Measurements from ENCODE around the gene TMEM138.
"Not testable (repeated sequence)": the region's sequence is repeated elsewhere in the genome, so short reads cannot be mapped to it uniquely, and the experiment has no call there.

The TMEM138 gene

DNA sequence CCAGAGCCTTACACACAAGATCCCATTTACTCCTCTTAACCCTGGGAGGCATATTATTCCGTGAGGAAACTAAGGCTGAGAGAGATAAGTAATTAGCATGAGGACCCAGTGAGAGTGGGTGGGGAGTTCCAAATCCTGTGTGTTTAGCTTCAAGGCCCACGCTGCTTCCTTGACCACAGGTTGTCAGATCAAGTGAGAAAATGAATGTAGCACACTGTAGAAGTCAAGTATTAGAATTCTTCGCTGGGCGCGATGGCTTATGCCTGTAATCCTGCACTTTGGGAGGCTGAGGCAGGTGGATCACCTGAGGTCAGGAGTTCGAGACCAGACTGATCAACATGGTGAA, 4.3 kb upstream of the TMEM138 start:
- no peak for DNase-seq
- in situ Hi-C loops (cut with MboI; ENCODE audit: low pct_unique_long_range_greater_than_20kb, low sequenced_read_pairs): no loop called here

DNA sequence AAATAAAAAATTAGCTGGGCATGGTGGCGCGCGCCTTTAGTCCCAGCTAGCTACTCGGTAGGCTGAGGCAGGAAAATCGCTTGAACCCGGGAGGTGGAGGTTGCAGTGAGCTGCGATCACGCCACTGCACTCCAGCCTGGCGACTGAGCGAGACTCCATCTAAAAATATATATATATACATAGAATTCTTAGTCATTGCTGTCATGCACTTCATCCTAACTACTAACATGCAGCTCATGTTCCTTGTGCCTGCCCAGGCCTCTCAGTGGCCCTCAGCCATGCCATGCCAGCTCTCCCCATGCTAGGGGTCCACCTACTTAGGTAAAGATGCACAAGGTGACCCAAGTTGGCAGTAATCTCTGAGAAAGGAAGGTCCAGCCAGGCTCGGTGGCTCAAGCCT, 3.6 kb upstream of the TMEM138 start:
- in situ Hi-C loops (cut with MboI; ENCODE audit: low pct_unique_long_range_greater_than_20kb, low sequenced_read_pairs): no loop called here
- DNase-seq: no peak

DNA sequence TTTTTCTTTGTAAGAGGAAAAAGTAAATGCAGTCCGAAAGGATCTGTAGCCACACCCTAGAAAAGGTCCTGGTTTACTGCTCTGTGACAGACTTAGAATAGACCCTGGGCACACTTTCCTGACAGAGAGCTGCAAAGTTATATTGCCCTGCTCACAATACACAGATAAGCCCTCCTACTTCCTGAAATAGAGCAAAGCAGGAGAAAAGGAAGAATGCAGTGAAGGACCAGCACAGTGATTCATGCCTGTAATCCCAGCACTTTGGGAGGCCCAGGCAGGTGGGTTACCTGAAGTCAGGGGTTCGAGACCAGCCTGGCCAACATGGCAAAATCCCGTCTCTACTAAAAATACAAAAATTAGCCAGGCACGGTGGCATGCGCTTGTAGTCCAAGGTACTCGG, 2.7 kb upstream of the TMEM138 start:
- peak; percentile 52 for DNase-seq
- in situ Hi-C loops (cut with MboI; ENCODE audit: low pct_unique_long_range_greater_than_20kb, low sequenced_read_pairs): no loop called here

DNA sequence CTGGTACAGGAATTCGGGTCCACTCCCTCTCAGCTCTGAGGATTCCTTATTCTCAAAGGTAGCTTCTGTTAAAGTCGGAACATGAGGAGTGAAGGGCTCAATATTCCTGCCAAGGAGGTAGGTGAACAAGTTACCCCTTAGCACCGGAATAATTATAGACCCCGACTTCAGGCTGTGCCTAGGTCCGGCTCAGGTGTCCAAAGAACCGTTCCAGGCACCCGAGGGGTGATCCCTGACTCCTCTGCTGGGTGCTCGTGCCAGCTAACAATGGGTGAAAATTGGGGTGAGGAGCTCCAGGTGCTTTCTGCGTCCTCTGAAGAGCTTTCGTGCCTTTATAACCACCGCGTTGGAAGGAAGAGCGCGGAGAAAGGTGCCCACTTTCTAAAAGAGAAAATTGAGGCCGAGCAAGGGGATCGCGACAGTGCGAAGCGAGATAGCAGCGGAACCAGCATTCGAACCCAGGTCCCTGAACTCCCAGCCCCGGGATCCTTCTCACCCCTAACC, 885 bp upstream of the TMEM138 start:
- DNase-seq: no peak
- in situ Hi-C loops (cut with MboI; ENCODE audit: low pct_unique_long_range_greater_than_20kb, low sequenced_read_pairs): no loop called here

DNA sequence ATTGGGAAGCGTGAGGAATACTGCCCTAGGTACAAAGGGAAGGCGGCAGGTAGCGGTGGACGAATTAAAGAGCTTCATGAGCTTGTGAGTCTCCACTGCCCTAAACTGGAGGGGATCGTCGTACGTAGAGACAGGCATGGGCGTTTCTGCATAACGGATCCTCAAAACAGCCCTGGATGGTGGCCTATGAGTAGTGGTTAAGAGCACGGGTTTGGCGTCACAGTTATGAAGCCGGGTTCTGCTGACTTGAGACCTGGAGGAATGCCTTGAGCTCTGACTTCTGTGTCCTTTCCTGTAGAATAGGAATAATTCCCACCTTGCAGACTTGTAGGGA, 335 bp downstream of the TMEM138 start:
- no peak for DNase-seq
- in situ Hi-C loops (cut with MboI; ENCODE audit: low pct_unique_long_range_greater_than_20kb, low sequenced_read_pairs): no loop called here

DNA sequence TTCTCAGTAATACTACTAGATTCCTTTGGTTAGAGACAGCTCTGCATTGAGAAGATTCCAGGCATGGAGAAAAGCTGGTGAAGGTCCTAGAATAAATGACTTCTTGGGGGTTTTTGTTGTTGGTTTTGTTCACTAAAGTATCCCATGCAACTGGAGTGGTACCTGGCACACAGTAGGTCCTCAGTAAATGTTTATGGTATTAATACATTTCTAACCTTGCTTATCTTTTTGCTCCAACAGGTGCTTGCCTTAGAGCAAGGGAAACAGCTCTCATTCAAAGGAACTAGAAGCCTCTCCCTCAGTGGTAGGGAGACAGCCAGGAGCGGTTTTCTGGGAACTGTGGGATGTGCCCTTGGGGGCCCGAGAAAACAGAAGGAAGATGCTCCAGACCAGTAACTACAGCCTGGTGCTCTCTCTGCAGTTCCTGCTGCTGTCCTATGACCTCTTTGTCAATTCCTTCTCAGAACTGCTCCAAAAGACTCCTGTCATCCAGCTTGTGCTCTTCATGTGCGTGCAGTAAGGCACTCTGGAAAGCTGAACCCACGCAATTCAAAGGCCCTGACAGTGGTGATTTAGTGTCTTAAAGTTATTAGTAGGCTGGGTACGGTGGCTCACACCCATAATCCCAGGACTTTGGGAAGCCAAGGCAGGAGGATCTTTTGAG, 2.0 kb downstream of the TMEM138 start:
- in situ Hi-C loops (cut with MboI; ENCODE audit: low pct_unique_long_range_greater_than_20kb, low sequenced_read_pairs): no loop called here
- no peak for DNase-seq

DNA sequence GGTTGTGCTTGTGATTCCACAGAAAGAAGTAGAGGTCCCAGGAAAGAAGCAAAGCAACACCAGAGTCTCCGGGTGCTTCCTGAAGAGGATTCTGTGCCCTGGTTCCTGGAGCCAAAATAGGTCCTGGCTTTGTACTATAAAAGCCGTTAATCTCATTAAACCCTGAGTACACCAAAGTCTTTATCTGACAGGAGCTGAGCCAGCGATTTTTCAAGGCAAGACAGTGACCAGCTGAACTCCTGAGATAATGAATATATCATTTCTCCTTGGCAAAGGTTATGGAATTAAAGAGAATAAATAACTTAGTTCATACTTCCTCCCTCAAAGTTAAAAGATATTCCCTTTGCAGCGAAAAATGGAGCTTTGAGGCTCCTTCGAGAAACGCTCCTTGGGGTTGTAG, 5.2 kb downstream of the TMEM138 start:
- in situ Hi-C loops (cut with MboI; ENCODE audit: low pct_unique_long_range_greater_than_20kb, low sequenced_read_pairs): no loop called here
- no peak for DNase-seq

DNA sequence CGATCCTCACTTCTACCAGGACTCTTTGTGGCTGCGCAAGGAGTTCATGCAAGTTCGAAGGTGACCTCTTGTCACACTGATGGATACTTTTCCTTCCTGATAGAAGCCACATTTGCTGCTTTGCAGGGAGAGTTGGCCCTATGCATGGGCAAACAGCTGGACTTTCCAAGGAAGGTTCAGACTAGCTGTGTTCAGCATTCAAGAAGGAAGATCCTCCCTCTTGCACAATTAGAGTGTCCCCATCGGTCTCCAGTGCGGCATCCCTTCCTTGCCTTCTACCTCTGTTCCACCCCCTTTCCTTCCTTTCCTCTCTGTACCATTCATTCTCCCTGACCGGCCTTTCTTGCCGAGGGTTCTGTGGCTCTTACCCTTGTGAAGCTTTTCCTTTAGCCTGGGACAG, 6.5 kb downstream of the TMEM138 start:
- in situ Hi-C loops (cut with MboI; ENCODE audit: low pct_unique_long_range_greater_than_20kb, low sequenced_read_pairs): no loop called here
- no peak for DNase-seq

DNA sequence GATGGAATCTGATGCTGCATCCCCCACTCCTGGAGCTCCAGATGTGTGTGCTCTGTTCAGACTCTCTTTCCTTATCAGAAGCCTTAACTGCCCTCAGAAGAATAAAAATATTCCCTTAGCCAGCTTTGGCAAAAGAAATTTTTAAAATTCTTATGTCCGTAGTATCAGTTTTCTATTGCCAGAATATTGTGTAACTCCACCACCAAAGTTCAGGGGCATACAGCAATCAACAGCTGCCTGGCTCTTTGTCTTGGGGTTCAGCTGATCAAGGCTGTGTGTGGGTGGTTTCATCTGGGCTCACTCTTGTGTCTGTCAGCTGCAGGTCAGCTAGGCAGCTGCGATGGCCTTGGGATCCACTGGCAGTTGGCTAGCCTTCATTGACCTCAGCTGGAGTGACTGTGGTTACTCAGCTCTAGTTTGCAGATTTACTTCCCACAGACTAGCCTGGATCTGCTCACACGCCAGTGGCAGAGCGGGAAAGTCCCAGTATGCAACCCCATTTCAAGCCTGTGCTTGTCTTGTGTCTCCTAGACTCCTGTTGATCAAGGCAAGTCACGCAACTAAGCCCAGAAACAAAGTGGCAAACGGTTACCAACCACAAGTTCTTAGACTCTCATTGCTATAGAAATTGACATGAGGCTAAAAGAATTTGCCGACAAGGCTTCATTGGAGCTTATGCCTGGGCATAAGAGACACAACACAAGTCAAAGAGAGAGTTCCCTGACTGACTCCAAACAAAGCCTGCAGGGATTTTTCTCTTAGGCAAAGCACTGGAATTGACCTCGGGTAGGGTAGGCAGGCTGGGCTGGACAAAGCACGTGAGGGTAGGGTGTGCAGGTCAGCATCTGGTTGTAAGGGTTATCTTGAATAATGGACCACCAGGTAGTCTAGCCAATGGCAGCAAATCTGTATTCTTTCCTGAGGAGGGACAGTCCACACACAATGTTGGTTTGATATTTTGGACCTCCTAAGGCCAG, 7.5 kb downstream of the TMEM138 start:
- DNase-seq: no peak
- in situ Hi-C loops (cut with MboI; ENCODE audit: low pct_unique_long_range_greater_than_20kb, low sequenced_read_pairs): no loop called here

DNA sequence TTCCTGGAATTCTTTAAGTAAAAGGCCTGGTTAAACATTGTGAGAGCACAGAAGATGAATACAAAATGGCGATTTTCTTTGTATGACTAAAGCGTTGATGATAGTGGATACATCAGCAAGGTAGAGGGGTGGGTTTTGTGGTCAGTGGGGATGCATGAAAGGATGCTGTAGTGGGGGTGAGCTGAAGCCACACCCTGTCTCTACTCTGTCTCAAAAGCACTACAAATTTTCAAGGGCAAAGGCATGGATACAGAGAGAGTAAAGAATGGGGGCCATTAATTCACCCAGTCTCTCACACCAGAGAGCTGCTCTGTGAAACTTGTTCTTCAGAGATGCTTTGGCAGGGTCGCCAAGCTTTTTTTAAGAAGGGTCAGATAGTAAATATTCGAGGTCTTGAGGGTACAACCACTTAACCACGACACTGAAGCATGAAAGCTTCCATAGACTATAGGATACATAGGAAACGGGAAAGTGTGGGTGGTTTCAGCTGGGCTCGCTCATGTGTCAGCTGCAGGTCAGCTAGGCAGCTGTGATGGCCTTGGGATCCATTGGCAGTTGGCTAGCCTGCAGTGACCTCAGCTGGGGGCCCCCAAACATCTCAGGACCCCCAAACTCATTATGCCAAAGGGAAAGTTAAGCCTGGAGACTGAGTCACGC, 8.3 kb downstream of the TMEM138 start:
- in situ Hi-C loops (cut with MboI; ENCODE audit: low pct_unique_long_range_greater_than_20kb, low sequenced_read_pairs): no loop called here
- no peak for DNase-seq

DNA sequence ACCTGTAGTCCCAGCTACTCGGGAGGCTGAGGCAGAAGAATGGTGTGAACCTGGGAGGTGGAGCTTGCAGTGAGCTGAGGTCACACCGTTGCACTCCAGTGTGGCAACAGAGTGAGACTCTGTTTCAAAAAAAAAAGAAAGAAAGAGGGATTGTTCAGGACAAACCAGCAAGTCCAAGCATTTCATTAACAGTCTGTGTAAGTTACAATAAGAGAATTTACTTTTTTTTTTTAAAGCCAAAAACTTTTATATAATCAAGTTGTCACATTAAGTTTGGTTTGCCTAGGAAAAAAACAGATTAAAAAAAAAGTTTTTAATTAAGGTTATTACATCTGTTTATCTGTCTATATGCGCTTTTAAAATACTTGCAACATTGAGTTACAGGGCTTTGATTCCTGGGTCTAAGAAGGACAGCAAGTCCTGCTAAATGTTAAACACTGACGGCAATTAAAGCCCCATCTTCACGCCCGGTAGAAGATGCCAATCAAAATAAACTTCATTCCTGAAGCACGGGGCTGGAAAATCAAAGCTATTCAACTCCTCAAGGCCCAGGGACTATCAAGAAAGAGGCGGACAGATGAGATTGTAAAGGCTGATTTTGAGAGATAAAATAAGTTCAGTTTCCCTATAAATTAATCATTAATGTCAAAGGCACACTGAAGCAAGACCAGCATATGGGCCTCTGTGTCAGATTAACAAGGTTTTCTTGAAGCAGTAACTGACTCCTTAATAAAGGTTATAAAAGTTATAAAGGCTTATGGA, 10.7 kb downstream of the TMEM138 start:
- DNase-seq: no peak
- in situ Hi-C loops (cut with MboI; ENCODE audit: low pct_unique_long_range_greater_than_20kb, low sequenced_read_pairs): no loop called here

DNA sequence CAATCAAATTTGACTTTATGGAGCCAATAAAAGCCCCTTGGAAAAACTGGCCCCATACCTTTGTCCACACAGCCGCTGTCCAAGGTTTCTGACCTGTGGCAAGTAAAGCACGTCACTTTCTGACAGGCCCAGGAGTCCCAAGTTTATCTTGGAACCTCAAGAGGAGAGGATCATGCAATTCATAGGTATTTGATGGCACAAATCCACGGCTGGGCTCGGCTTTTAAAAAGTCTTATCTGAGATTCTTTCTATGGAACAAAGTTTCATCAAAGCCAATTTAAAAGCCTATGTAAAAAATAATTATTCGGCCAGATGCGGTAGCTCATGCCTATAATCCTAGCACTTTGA, 13.6 kb downstream of the TMEM138 start:
- in situ Hi-C loops (cut with MboI; ENCODE audit: low pct_unique_long_range_greater_than_20kb, low sequenced_read_pairs): no loop called here

DNA sequence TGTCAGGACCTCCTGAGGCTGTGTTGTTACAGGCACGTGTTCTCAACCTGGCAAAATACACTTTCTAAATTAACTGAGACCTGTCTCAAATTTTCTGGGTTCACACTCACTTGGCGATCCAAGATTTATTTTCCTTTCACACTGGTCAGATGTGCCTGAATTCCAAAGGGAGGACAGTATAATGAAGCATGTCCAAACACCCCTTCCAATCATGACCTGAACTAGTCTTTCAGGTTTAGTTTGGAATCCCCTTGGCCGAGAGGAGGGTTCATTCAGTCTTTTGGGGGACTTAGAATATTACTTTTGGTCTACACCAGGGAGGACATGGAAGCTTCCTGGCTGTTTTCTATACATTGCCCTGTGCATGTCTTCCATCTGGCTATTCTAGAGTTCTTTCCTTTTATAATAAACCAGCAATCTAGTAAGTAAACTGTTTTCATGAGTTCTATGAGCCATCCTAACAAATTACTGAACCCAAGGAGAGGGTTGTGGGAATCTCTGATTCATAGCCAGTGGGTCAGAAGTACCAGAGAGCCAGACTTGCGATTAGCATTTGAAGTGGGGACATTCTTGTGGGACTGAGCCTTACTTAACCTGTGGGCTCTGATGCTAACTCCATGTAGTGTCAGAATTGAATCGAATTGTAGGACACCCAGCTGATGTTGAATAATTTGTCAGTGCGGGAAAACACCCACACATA, 15.4 kb downstream of the TMEM138 start:
- in situ Hi-C loops (cut with MboI; ENCODE audit: low pct_unique_long_range_greater_than_20kb, low sequenced_read_pairs): no loop called here
- DNase-seq: no peak

More for the DNA sequence above, 13.6 kb downstream of the TMEM138 start:
- DNase-seq: no peak

DNA sequence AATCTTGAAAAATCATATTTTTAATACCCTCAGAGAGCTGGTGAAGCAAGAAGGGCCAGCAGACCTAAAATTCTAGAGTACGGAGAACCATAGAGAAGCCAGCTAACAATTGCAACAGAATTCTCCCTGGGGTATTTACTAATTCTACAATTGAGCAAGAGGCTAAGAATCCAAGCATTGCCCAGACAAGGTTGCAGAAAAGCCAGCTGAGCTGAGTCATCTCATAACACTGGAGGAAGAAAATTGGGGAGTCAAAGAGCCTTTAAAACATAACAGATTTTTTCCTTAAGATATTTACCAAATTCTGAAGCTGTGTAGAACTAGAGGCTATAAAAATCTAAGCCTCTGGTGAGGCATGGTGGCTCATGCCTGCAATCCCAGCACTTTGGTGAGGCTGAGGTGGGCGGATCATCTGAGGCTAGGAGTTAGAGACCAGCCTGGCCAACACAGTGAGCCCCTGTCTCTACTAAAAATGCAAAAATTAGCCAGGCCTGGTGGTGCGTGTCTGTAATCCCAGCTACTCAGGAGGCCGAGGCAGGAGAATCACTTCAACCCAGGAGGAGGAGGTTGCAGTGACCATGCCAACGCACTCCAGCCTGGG, 16.6 kb downstream of the TMEM138 start:
- in situ Hi-C loops (cut with MboI; ENCODE audit: low pct_unique_long_range_greater_than_20kb, low sequenced_read_pairs): no loop called here
- no peak for DNase-seq

DNA sequence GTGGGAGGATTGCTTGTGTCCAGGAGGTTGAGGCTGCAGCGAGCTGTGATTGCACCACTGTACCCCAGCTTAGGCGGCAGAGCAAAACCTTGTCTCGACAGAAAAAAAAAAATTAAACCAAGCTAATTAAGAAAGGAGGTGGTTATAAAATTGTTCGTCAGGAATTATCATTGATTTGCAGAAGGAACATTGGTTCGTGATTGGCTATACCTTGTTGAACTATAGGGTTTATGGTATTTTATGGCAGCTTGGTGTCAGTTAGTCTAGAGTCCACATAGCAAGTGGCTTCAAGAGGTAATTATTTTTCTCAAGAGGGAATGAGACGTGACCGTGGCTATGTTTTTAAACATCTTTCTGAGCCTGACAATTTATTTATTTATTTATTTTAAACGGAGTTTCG, 18.7 kb downstream of the TMEM138 start:
- in situ Hi-C loops (cut with MboI; ENCODE audit: low pct_unique_long_range_greater_than_20kb, low sequenced_read_pairs): no loop called here
- DNase-seq: no peak

DNA sequence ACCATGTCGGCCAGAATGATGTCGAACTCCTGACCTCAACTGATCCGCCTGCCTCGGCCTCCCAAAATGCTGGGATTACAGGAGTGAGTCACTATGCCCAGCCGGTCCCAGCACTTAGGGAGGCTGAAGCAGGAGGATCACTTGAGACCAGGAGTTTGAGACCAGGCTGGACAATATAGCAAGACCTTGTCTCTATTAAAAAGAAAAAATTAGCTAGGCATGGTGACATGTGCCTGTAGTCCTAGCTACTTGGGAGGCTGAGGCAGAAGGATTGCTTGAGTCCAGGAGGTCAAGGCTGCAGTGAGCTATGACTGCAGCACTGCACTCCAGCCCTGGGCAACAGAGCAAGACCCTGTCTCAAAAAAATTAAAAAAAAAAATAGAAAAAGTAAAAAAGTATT, 21.7 kb downstream of the TMEM138 start:
- DNase-seq; in situ Hi-C loops (cut with MboI; ENCODE audit: low pct_unique_long_range_greater_than_20kb, low sequenced_read_pairs): not testable (repeated sequence)

DNA sequence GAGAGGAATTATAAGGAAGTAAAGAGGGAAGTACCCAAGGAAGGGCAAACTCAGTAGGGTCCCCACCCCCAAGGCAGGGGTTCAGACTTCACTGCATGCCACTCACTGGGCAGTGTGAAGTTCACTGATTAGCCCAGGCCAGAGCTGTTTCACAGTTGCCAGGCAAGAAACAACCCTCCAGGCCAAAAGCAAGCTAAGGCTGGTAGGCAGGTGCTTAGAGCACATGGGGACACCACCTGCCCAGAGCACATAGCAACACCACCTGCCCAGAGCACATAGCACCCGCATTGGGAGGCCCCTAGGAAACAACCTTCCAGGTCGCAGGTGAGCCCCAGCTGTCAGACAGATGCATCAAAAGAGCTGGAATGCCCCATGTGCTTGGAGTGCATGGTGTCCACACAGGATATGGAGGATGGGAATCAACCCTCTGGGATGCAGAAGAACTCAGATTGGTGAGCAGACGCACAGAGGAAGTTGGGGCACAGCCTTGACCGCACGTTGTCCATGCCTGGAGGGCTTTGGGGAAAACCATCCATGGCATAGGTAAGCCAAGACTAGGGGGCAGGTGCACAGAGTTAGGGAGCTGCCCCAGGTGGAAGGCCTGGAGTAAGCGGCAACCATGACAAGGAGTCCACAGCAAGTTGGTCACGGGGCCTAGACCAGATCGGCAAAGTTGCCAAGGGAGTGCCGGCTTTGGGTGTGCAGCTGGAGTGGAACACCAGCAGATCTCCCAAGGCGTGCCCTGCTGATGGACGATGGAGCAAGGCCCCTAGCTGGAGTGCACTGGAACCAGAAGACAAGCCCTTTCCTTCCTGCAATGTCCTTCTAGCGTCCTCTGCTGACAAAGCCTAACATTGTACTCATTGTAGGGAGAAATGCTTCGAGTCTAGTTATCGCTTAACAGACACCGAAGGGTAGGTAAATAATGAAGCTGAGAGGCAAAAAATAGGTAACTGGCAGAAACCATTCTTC, 22.4 kb downstream of the TMEM138 start:
- DNase-seq: peak; percentile 43
- in situ Hi-C loops (cut with MboI; ENCODE audit: low pct_unique_long_range_greater_than_20kb, low sequenced_read_pairs): no loop called here

All from KBM-7 (cell line).